EL (cell line): ENCODE results near the gene PAK3.
A peak's percentile ranks its signal among the peaks of the same experiment; 100 is the strongest.

ENCODE experiments used
- DNase-seq: peaks from one replicate; pipeline ENCODE4 v3.0.0-alpha.2; 2016

Gene PAK3

DNA sequence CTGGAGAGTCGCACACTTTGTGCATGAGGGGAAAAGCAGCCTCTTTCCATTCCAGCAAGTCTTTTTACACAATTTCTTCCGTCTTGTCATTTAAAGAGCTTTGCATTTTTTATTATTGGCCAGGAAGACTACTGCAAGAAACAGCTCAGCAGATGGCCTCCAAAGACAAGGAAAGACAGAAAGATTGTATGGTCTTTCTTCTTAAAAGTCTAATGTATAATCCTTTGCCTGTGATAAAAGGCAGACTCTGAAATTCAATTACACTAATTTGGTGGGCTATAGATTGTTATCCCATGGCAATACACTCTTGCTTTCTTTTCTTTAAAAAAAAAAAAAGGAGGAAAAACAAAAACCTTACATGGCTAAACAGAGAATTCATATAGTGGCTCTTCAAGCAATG, 168.4 kb downstream of the PAK3 start:
- DNase-seq, result no peak

DNA sequence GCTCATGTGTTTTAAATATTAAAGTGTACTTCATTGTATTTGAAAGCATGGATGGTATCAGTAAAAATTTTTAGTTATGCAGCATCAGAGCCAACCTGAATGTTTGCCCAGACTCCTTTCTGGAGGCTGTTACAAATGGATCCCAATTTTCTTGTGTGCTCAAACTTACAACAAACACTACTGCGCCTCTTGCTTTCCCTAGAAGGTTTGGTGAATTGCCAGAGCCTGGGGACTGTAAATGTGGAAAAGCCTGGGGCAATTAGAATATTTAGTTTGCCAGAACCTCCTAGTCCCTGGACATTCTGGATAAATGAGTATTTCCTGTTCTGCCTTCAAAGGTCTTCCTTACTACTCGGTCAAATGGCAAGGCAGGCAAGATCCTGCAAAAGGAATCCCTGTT, 169.5 kb downstream of the PAK3 start:
- no peak for DNase-seq

DNA sequence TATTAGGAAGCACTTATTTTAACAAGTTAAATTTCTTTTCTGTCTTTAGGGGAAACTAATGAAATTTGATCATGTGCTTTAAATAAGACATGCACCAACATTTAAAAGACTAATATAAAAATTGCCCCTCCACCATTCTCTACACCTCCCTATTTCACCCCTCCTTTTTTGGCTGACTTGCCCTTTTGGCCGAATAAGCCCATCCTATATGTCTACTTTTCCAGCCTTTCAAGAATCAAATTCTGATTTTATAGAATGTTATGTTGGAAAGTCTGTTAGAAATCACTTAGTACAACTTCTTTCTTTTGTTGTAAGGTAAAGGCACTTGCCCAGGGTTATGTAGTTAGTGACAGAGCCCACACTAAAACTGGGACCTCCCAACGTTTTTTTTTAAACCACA, 172.5 kb downstream of the PAK3 start:
- DNase-seq, result no peak

DNA sequence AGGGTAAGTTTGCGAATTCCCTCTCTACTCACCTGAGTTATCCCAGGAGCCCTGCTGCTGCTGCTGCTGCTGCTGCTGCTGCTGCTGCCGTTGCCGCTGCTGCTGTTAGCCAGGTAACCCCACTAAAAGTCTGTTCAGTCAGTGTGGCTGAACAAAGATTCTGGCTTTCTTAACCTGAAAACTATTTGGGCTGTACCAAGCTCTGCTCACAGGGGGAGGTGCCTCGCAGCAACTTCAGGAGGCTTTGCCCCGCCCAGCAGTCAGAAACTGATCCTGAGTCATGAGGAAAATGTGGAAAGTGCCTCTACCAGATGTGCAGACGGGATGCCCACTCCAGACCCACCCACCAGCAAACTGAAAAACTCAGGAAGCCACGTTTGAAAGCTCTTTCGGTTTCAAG, 174.3 kb downstream of the PAK3 start, which contains the start of gene CAPN6:
TSS of gene CAPN6 (minus strand) at position 145 of the 400 bp plus-strand sequence. CDS start 6,547 bp downstream, outside the sequence.
- peak; percentile 4 for DNase-seq
